ENCODE results near the gene ACTG1.

- TF ChIP-seq CTCF (IDR thresholded peaks at IDR 0.05) (no peak), POLR2A (IDR thresholded peaks at IDR 0.05) (no peak), EP300 (IDR thresholded peaks at IDR 0.05) (no peak)
Observed at GRCh38 chr17:81551458-81552243, 39.1 kb upstream of the ACTG1 start.
